Naive thymus-derived CD8-positive, alpha-beta T cell (primary cell): Measurements from ENCODE around the gene NCAPG2. TPM values are rescaled to one million over a fixed set of nuclear protein-coding genes. Genes with fewer than 3 reads are reported as not detected.
A peak's percentile ranks its signal among the peaks of the same experiment; 100 is the strongest.

Experiments
- ATAC-seq, 2 donors: fragments of 150-1000 bp; cut with Tn5 transposase in 1 of 2; sonication (Bioruptor Pico), chemical (Tn5 transposase) in 1 of 2; 1 replicate in 1 of 2; 2 replicates in 1 of 2; pipeline ENCODE4 v1.10.0; 2021; ENCODE audit warnings: mild to moderate bottlenecking in 2 of 2, moderate library complexity in 2 of 2
- POLR2A ChIA-PET: fragments of 350-600 bp; sonication (Branson Sonifier 250); formaldehyde crosslinking; loops from one replicate; lab custom pipeline; 2021; ENCODE audit warnings: antibody characterized with exemption; lab: Charles Lee
- DNase-seq, 10 donors: peaks; one replicate each; pipeline versions ENCODE4 v3.0.0 to v3.0.0-alpha.2; 2020 to 2022
- H3K27ac Mint-ChIP-seq, 10 donors: one replicate each; pipeline ENCODE4 v1.8.0; 2020 to 2022; ENCODE audit warnings: mild to moderate bottlenecking in 10 of 10, mixed read lengths in 10 of 10, moderate library complexity in 4 of 10, inconsistent platforms in 1 of 10
- H3K27me3 Mint-ChIP-seq, 5 donors: one replicate each; pipeline ENCODE4 v1.8.0; 2021 to 2022; ENCODE audit warnings: mixed read lengths in 5 of 5
- H3K36me3 Mint-ChIP-seq, 3 donors: one replicate each; pipeline ENCODE4 v1.8.0; 2020 to 2022; ENCODE audit warnings: mixed read lengths in 3 of 3, mild to moderate bottlenecking in 2 of 3, inconsistent platforms in 1 of 3
- H3K4me1 Mint-ChIP-seq, 4 donors: one replicate each; pipeline ENCODE4 v1.8.0; 2021 to 2022; ENCODE audit warnings: mixed read lengths in 4 of 4
- H3K4me3 Mint-ChIP-seq, 10 donors: one replicate each; pipeline ENCODE4 v1.8.0; 2020 to 2022; ENCODE audit warnings: mild to moderate bottlenecking in 10 of 10, mixed read lengths in 10 of 10, moderate library complexity in 6 of 10, inconsistent platforms in 1 of 10
- H3K9me3 Mint-ChIP-seq, 9 donors: one replicate each; pipeline ENCODE4 v1.8.0; 2020 to 2022; ENCODE audit warnings: mixed read lengths in 9 of 9, mild to moderate bottlenecking in 3 of 9, inconsistent platforms in 1 of 9, moderate library complexity in 1 of 9
- polyA plus RNA-seq, 3 donors: library from polyadenylated mRNA; unstranded; fragments of 300-500 nt; fragmentation: Illumina TruSeq; gene quantifications; one replicate each; pipeline ENCODE4 v1.2.3, GENCODE V29; 2021
- total RNA-seq, 8 experiments: library from RNA in 2 of 8; stranded (reverse) in 2 of 8; gene quantifications; one replicate each; pipeline ENCODE4 v1.2.3 and lab custom pipeline; 2021 to 2026

Gene NCAPG2
- 1 to 10 TPM; 6.7 to 7.7 TPM for total RNA-seq
- polyA plus RNA-seq, result 1 to 10 TPM; 2.4 to 3.7 (median 2.6) TPM
- total RNA-seq (lab: John Stamatoyannopoulos, UW), result 7.9 to 18.5 (median 10.8) reads per million in 6 experiments

- POLR2A ChIA-PET, result interaction anchor here (0.7 to 2.3 kb wide), 9 partner anchors 52 to 272 kb away, joined by 3 to 18 read pairs (median 4); partner anchors contain the start of genes DYNC2I1 and ESYT2
- H3K27me3 Mint-ChIP-seq, result no peaks in the 10 kb centered on the region
- ATAC-seq, result peak; percentile 96 to 97
Observed at GRCh38 chr7:158704524-158705233, at the start of gene NCAPG2. TSS of gene NCAPG2 (minus strand) at chr7:158704804. CDS start at chr7:158701899, 2,905 bp downstream.

GRCh38 chr7:158753900-158754299 is 49.3 kb upstream of the NCAPG2 start:
- ATAC-seq, result no peak
- no peak overlapping the region for H3K4me3 Mint-ChIP-seq
- no peaks in the 10 kb centered on the region for H3K27me3 Mint-ChIP-seq
- peaks cover 0 to 8% (median 4%) of the 10 kb centered on the region in 4 donors for H3K4me1 Mint-ChIP-seq
- POLR2A ChIA-PET, result interaction anchor here (1.5 kb wide), 1 partner anchor 75 kb away, joined by 3 read pairs; no protein-coding TSS in a partner anchor
- no peak for DNase-seq
- peaks cover 0 to 80% (median 24%) of the 10 kb centered on the region in 3 donors for H3K36me3 Mint-ChIP-seq
- H3K27ac Mint-ChIP-seq, result peak overlapping the region in 1 of 10 donors; percentile 58
- no peaks in the 10 kb centered on the region for H3K9me3 Mint-ChIP-seq

More at GRCh38 chr7:158704524-158705233, at the start of gene NCAPG2:
- Mint-ChIP-seq H3K9me3 (no peaks in the 10 kb centered on the region), H3K4me1 (peaks cover 12 to 21% (median 17%) of the 10 kb centered on the region in 4 donors), H3K36me3 (peaks cover 0 to 3% (median 0%) of the 10 kb centered on the region in 3 donors), H3K4me3 (peak within 1 kb of the TSS; percentile 78 to 98 (median 88)), H3K27ac (peak within 1 kb of the TSS; percentile 43 to 96 (median 82))
- DNase-seq, result peak; percentile 90 to 99 (median 97)

- peaks cover 0 to 2% (median 0%) of the 10 kb centered on the region in 4 donors for H3K4me1 Mint-ChIP-seq
- POLR2A ChIA-PET, result no interaction called here
- H3K36me3 Mint-ChIP-seq, result peaks cover 0 to 80% (median 26%) of the 10 kb centered on the region in 3 donors
- no peak overlapping the region for H3K4me3 Mint-ChIP-seq
- H3K27ac Mint-ChIP-seq, result peak overlapping the region in 2 of 10 donors; percentile 16 to 24
- DNase-seq (no peak), ATAC-seq (no peak)
- no peaks in the 10 kb centered on the region for H3K9me3 Mint-ChIP-seq
- no peaks in the 10 kb centered on the region for H3K27me3 Mint-ChIP-seq
Observed at GRCh38 chr7:158751751-158752150, 47.1 kb upstream of the NCAPG2 start.

- H3K9me3 Mint-ChIP-seq, result no peaks in the 10 kb centered on the region
- POLR2A ChIA-PET, result no interaction called here
- no peak overlapping the region for H3K27ac Mint-ChIP-seq
- no peak overlapping the region for H3K4me3 Mint-ChIP-seq
- no peaks in the 10 kb centered on the region for H3K27me3 Mint-ChIP-seq
- no peak for ATAC-seq
- no peak for DNase-seq
- peaks cover 0 to 2% (median 0%) of the 10 kb centered on the region in 4 donors for H3K4me1 Mint-ChIP-seq
- H3K36me3 Mint-ChIP-seq, result peaks cover 0 to 80% (median 29%) of the 10 kb centered on the region in 3 donors
Observed at GRCh38 chr7:158751199-158751598, 46.6 kb upstream of the NCAPG2 start.

GRCh38 chr7:158750702-158751101 is 46.1 kb upstream of the NCAPG2 start:
- no peaks in the 10 kb centered on the region for H3K27me3 Mint-ChIP-seq
- H3K4me1 Mint-ChIP-seq, result peaks cover 0 to 2% (median 0%) of the 10 kb centered on the region in 4 donors
- POLR2A ChIA-PET, result no interaction called here
- H3K27ac Mint-ChIP-seq, result peak overlapping the region in 2 of 10 donors; percentile 23 to 60
- DNase-seq, result no peak
- H3K9me3 Mint-ChIP-seq, result no peaks in the 10 kb centered on the region
- no peak for ATAC-seq
- peaks cover 0 to 82% (median 28%) of the 10 kb centered on the region in 3 donors for H3K36me3 Mint-ChIP-seq
- H3K4me3 Mint-ChIP-seq, result no peak overlapping the region

- peak overlapping the region in 2 of 10 donors; percentile 25 to 49 for H3K27ac Mint-ChIP-seq
- H3K36me3 Mint-ChIP-seq, result peaks cover 0 to 80% (median 26%) of the 10 kb centered on the region in 3 donors
- no peak overlapping the region for H3K4me3 Mint-ChIP-seq
- no peaks in the 10 kb centered on the region for H3K27me3 Mint-ChIP-seq
- DNase-seq (no peak), ATAC-seq (no peak)
- H3K9me3 Mint-ChIP-seq, result no peaks in the 10 kb centered on the region
- POLR2A ChIA-PET, result no interaction called here
- H3K4me1 Mint-ChIP-seq, result peaks cover 0 to 2% (median 0%) of the 10 kb centered on the region in 4 donors
Observed at GRCh38 chr7:158749396-158749795, 44.8 kb upstream of the NCAPG2 start.

- no peak for DNase-seq
- H3K4me3 Mint-ChIP-seq, result no peak overlapping the region
- ATAC-seq, result no peak
- no peaks in the 10 kb centered on the region for H3K9me3 Mint-ChIP-seq
- H3K36me3 Mint-ChIP-seq, result peaks cover 0 to 82% (median 28%) of the 10 kb centered on the region in 3 donors
- H3K27me3 Mint-ChIP-seq, result no peaks in the 10 kb centered on the region
- no peak overlapping the region for H3K27ac Mint-ChIP-seq
- H3K4me1 Mint-ChIP-seq, result no peaks in the 10 kb centered on the region
- POLR2A ChIA-PET, result no interaction called here
Observed at GRCh38 chr7:158748335-158748734, 43.7 kb upstream of the NCAPG2 start.

- Mint-ChIP-seq H3K27ac (peak overlapping the region in 5 of 10 donors; percentile 5 to 83 (median 16)), H3K36me3 (peaks cover 0 to 84% (median 27%) of the 10 kb centered on the region in 3 donors), H3K4me1 (no peaks in the 10 kb centered on the region), H3K4me3 (no peak overlapping the region), H3K27me3 (no peaks in the 10 kb centered on the region), H3K9me3 (no peaks in the 10 kb centered on the region)
- POLR2A ChIA-PET, result no interaction called here
- ATAC-seq (no peak), DNase-seq (no peak)
Observed at GRCh38 chr7:158747408-158747807, 42.8 kb upstream of the NCAPG2 start.

GRCh38 chr7:158746957-158747356 is 42.4 kb upstream of the NCAPG2 start:
- Mint-ChIP-seq H3K4me1 (peaks cover 0 to 2% (median 0%) of the 10 kb centered on the region in 4 donors), H3K27me3 (no peaks in the 10 kb centered on the region), H3K9me3 (no peaks in the 10 kb centered on the region), H3K36me3 (peaks cover 0 to 88% (median 27%) of the 10 kb centered on the region in 3 donors), H3K4me3 (no peak overlapping the region), H3K27ac (peak overlapping the region in 2 of 10 donors; percentile 5 to 13)
- DNase-seq (no peak), ATAC-seq (no peak)
- POLR2A ChIA-PET, result no interaction called here

- no peak for ATAC-seq
- Mint-ChIP-seq H3K27me3 (no peaks in the 10 kb centered on the region), H3K9me3 (no peaks in the 10 kb centered on the region), H3K4me3 (no peak overlapping the region), H3K4me1 (peaks cover 2 to 10% (median 5%) of the 10 kb centered on the region in 4 donors), H3K27ac (peak overlapping the region in 6 of 10 donors; percentile 10 to 48 (median 40)), H3K36me3 (peaks cover 0 to 94% (median 29%) of the 10 kb centered on the region in 3 donors)
- POLR2A ChIA-PET, result no interaction called here
- DNase-seq, result no peak
Observed at GRCh38 chr7:158745057-158745715, 40.6 kb upstream of the NCAPG2 start.

- H3K4me1 Mint-ChIP-seq, result peaks cover 2 to 12% (median 6%) of the 10 kb centered on the region in 4 donors
- peak overlapping the region in 1 of 10 donors; percentile 11 for H3K27ac Mint-ChIP-seq
- no peaks in the 10 kb centered on the region for H3K9me3 Mint-ChIP-seq
- POLR2A ChIA-PET, result no interaction called here
- peaks cover 0 to 93% (median 24%) of the 10 kb centered on the region in 3 donors for H3K36me3 Mint-ChIP-seq
- H3K4me3 Mint-ChIP-seq, result no peak overlapping the region
- H3K27me3 Mint-ChIP-seq, result no peaks in the 10 kb centered on the region
- ATAC-seq (no peak), DNase-seq (no peak)
Observed at GRCh38 chr7:158744070-158744469, 39.5 kb upstream of the NCAPG2 start.

- H3K9me3 Mint-ChIP-seq, result no peaks in the 10 kb centered on the region
- H3K27ac Mint-ChIP-seq, result peak overlapping the region in 6 of 10 donors; percentile 4 to 89 (median 40)
- no peak for ATAC-seq
- H3K4me3 Mint-ChIP-seq, result no peak overlapping the region
- DNase-seq, result no peak
- no peaks in the 10 kb centered on the region for H3K27me3 Mint-ChIP-seq
- peaks cover 0 to 94% (median 30%) of the 10 kb centered on the region in 3 donors for H3K36me3 Mint-ChIP-seq
- H3K4me1 Mint-ChIP-seq, result peaks cover 2 to 12% (median 6%) of the 10 kb centered on the region in 4 donors
- POLR2A ChIA-PET, result no interaction called here
Observed at GRCh38 chr7:158743219-158743618, 38.6 kb upstream of the NCAPG2 start.
